ENCODE results near the gene TNRC6B. TPM values are rescaled to one million over a fixed set of nuclear protein-coding genes. Genes with fewer than 3 reads are reported as not detected.

TNRC6B gene
- total RNA-seq, 1 experiment from 2014 or later, result 19.7 TPM

GRCh38 chr22:40252146-40252545 is 74.4 kb downstream of the TNRC6B start:
- DNase-seq, result no peak
- no peaks in the 10 kb centered on the region for H3K27me3 ChIP-seq
- no peaks in the 10 kb centered on the region for H3K4me1 ChIP-seq
- no peaks in the 10 kb centered on the region for H3K9me3 ChIP-seq (replicated peaks)
- H3K27ac ChIP-seq, result no peak overlapping the region
- peaks cover 6% of the 10 kb centered on the region; the same call in 1 of the 2 replicates for H3K36me3 ChIP-seq
- no peak overlapping the region for H3K4me3 ChIP-seq

GRCh38 chr22:40256516-40256915 is 78.8 kb downstream of the TNRC6B start:
- no peaks in the 10 kb centered on the region for H3K9me3 ChIP-seq (replicated peaks)
- H3K4me1 ChIP-seq, result no peaks in the 10 kb centered on the region
- H3K27ac ChIP-seq, result no peak overlapping the region
- no peak overlapping the region for H3K4me3 ChIP-seq
- DNase-seq, result no peak
- H3K36me3 ChIP-seq, result no peaks in the 10 kb centered on the region
- H3K27me3 ChIP-seq, result no peaks in the 10 kb centered on the region

- Histone ChIP-seq H3K4me3 (no peak overlapping the region), H3K4me1 (no peaks in the 10 kb centered on the region), H3K36me3 (peaks cover 1% of the 10 kb centered on the region; the same call in 1 of the 2 replicates)
Measured at GRCh38 chr22:40258017-40258416, 80.3 kb downstream of the TNRC6B start.

GRCh38 chr22:40258501-40258915 is 80.8 kb downstream of the TNRC6B start:
- no peak for DNase-seq
- H3K4me3 ChIP-seq, result no peak overlapping the region
- H3K9me3 ChIP-seq (replicated peaks), result no peaks in the 10 kb centered on the region
- no peaks in the 10 kb centered on the region for H3K4me1 ChIP-seq
- no peaks in the 10 kb centered on the region for H3K27me3 ChIP-seq
- H3K36me3 ChIP-seq, result peaks cover 3% of the 10 kb centered on the region; the same call in 1 of the 2 replicates
- H3K27ac ChIP-seq, result no peak overlapping the region

More at GRCh38 chr22:40258017-40258416, 80.3 kb downstream of the TNRC6B start:
- DNase-seq, result no peak
- H3K27me3 ChIP-seq, result no peaks in the 10 kb centered on the region
- H3K27ac ChIP-seq, result no peak overlapping the region
- no peaks in the 10 kb centered on the region for H3K9me3 ChIP-seq (replicated peaks)

GRCh38 chr22:40261783-40262182 is 84.1 kb downstream of the TNRC6B start:
- Histone ChIP-seq H3K27ac (no peak overlapping the region), H3K4me1 (no peaks in the 10 kb centered on the region), H3K27me3 (no peaks in the 10 kb centered on the region), H3K4me3 (no peak overlapping the region), H3K36me3 (peaks cover 9% of the 10 kb centered on the region), H3K9me3 (replicated peaks) (no peaks in the 10 kb centered on the region)
- DNase-seq, result no peak

GRCh38 chr22:40263191-40263590 is 85.5 kb downstream of the TNRC6B start:
- no peak overlapping the region for H3K4me3 ChIP-seq
- no peaks in the 10 kb centered on the region for H3K4me1 ChIP-seq
- DNase-seq, result no peak
- H3K27ac ChIP-seq, result no peak overlapping the region
- H3K27me3 ChIP-seq, result no peaks in the 10 kb centered on the region
- no peaks in the 10 kb centered on the region for H3K9me3 ChIP-seq (replicated peaks)
- H3K36me3 ChIP-seq, result peaks cover 9% of the 10 kb centered on the region

- no peaks in the 10 kb centered on the region for H3K9me3 ChIP-seq (replicated peaks)
Measured at GRCh38 chr22:40265783-40266182, 88.1 kb downstream of the TNRC6B start.

GRCh38 chr22:40270031-40270430 is 92.3 kb downstream of the TNRC6B start:
- Histone ChIP-seq H3K9me3 (replicated peaks) (no peaks in the 10 kb centered on the region), H3K36me3 (no peaks in the 10 kb centered on the region), H3K4me1 (no peaks in the 10 kb centered on the region), H3K27ac (no peak overlapping the region), H3K4me3 (no peak overlapping the region), H3K27me3 (no peaks in the 10 kb centered on the region)
- no peak for DNase-seq

More at GRCh38 chr22:40265783-40266182, 88.1 kb downstream of the TNRC6B start:
- peaks cover 9% of the 10 kb centered on the region for H3K36me3 ChIP-seq
- no peaks in the 10 kb centered on the region for H3K27me3 ChIP-seq
- H3K27ac ChIP-seq, result no peak overlapping the region
- no peaks in the 10 kb centered on the region for H3K4me1 ChIP-seq
- no peak overlapping the region for H3K4me3 ChIP-seq
- no peak for DNase-seq

- no peaks in the 10 kb centered on the region for H3K9me3 ChIP-seq (replicated peaks)
- H3K27me3 ChIP-seq, result no peaks in the 10 kb centered on the region
- no peaks in the 10 kb centered on the region for H3K4me1 ChIP-seq
- no peak for DNase-seq
- H3K27ac ChIP-seq, result no peak overlapping the region
- no peak overlapping the region for H3K4me3 ChIP-seq
- no peaks in the 10 kb centered on the region for H3K36me3 ChIP-seq
Measured at GRCh38 chr22:40270748-40271373, 93.1 kb downstream of the TNRC6B start.

GRCh38 chr22:40271440-40271839 is 93.7 kb downstream of the TNRC6B start:
- no peak overlapping the region for H3K4me3 ChIP-seq
- no peak for DNase-seq
- no peaks in the 10 kb centered on the region for H3K36me3 ChIP-seq
- H3K4me1 ChIP-seq, result no peaks in the 10 kb centered on the region
- no peaks in the 10 kb centered on the region for H3K27me3 ChIP-seq
- no peaks in the 10 kb centered on the region for H3K9me3 ChIP-seq (replicated peaks)
- H3K27ac ChIP-seq, result no peak overlapping the region

- DNase-seq, result no peak
- no peak overlapping the region for H3K4me3 ChIP-seq
- H3K27ac ChIP-seq, result no peak overlapping the region
- H3K9me3 ChIP-seq (replicated peaks), result no peaks in the 10 kb centered on the region
- no peaks in the 10 kb centered on the region for H3K4me1 ChIP-seq
- no peaks in the 10 kb centered on the region for H3K36me3 ChIP-seq
- no peaks in the 10 kb centered on the region for H3K27me3 ChIP-seq
Measured at GRCh38 chr22:40273319-40273718, 95.6 kb downstream of the TNRC6B start.

- H3K9me3 ChIP-seq (replicated peaks), result no peaks in the 10 kb centered on the region
- H3K27ac ChIP-seq, result no peak overlapping the region
- H3K36me3 ChIP-seq, result peaks cover 12% of the 10 kb centered on the region
- no peaks in the 10 kb centered on the region for H3K27me3 ChIP-seq
- no peak for DNase-seq
- H3K4me3 ChIP-seq, result no peak overlapping the region
- no peaks in the 10 kb centered on the region for H3K4me1 ChIP-seq
Measured at GRCh38 chr22:40276996-40277823, 99.5 kb downstream of the TNRC6B start.

GRCh38 chr22:40279017-40279416 is 101.3 kb downstream of the TNRC6B start:
- no peak for DNase-seq
- no peak overlapping the region for H3K4me3 ChIP-seq
- H3K4me1 ChIP-seq, result no peaks in the 10 kb centered on the region
- H3K27ac ChIP-seq, result no peak overlapping the region
- no peaks in the 10 kb centered on the region for H3K9me3 ChIP-seq (replicated peaks)
- H3K36me3 ChIP-seq, result peaks cover 13% of the 10 kb centered on the region
- no peaks in the 10 kb centered on the region for H3K27me3 ChIP-seq

- no peaks in the 10 kb centered on the region for H3K4me1 ChIP-seq
- DNase-seq, result no peak
Measured at GRCh38 chr22:40281717-40282116, 104.0 kb downstream of the TNRC6B start.

GRCh38 chr22:40285513-40285912 is 107.8 kb downstream of the TNRC6B start:
- Histone ChIP-seq H3K9me3 (replicated peaks) (no peaks in the 10 kb centered on the region), H3K27me3 (no peaks in the 10 kb centered on the region), H3K27ac (no peak overlapping the region), H3K4me3 (no peak overlapping the region), H3K4me1 (no peaks in the 10 kb centered on the region), H3K36me3 (peaks cover 22% of the 10 kb centered on the region)
- no peak for DNase-seq

More at GRCh38 chr22:40281717-40282116, 104.0 kb downstream of the TNRC6B start:
- Histone ChIP-seq H3K36me3 (peaks cover 22% of the 10 kb centered on the region), H3K9me3 (replicated peaks) (no peaks in the 10 kb centered on the region), H3K27ac (no peak overlapping the region), H3K27me3 (no peaks in the 10 kb centered on the region), H3K4me3 (no peak overlapping the region)

Data from SJCRH30 (cell line).